GM19099 (cell line): ENCODE results near the gene PLAU.

ENCODE experiments used
- POLR2A ChIP-seq: IDR thresholded peaks from 3 replicates; pipeline ENCODE4 v1.6.1; 2011; ENCODE audit warnings: low read depth; ENCODE audit not compliant: insufficient read length; ENCODE audit errors: extremely low read depth

Gene PLAU

GRCh38 chr10:73907841-73908517 lies 3.0 kb upstream of the PLAU start:
- TF ChIP-seq POLR2A: no peak

- TF ChIP-seq POLR2A: no peak
Measured at GRCh38 chr10:73908853-73909539, 1.9 kb upstream of the PLAU start.

- TF ChIP-seq POLR2A: no peak
Measured at GRCh38 chr10:73909540-73910115, 1.3 kb upstream of the PLAU start.

GRCh38 chr10:73910401-73910763 lies 550 bp upstream of the PLAU start:
- TF ChIP-seq POLR2A: no peak

GRCh38 chr10:73911553-73912004 lies 647 bp downstream of the PLAU start:
- TF ChIP-seq POLR2A: no peak

- no peak for TF ChIP-seq POLR2A
Measured at GRCh38 chr10:73914036-73914435, 3.1 kb downstream of the PLAU start.

- no peak for TF ChIP-seq POLR2A
Measured at GRCh38 chr10:73915206-73915851, 4.4 kb downstream of the PLAU start.

GRCh38 chr10:73916761-73917470 lies 6.0 kb downstream of the PLAU start:
- no peak for TF ChIP-seq POLR2A

GRCh38 chr10:73917566-73918305 lies 6.8 kb downstream of the PLAU start:
- no peak for TF ChIP-seq POLR2A

- TF ChIP-seq POLR2A: no peak
Measured at GRCh38 chr10:73920089-73920488, 9.2 kb downstream of the PLAU start.

GRCh38 chr10:73922007-73922863 lies 11.3 kb downstream of the PLAU start:
- no peak for TF ChIP-seq POLR2A

- no peak for TF ChIP-seq POLR2A
Measured at GRCh38 chr10:73922864-73923133, 11.9 kb downstream of the PLAU start.

- no peak for TF ChIP-seq POLR2A
Measured at GRCh38 chr10:73923935-73924598, 13.1 kb downstream of the PLAU start.

GRCh38 chr10:73924935-73925334 lies 14.0 kb downstream of the PLAU start:
- no peak for TF ChIP-seq POLR2A

- TF ChIP-seq POLR2A: no peak
Measured at GRCh38 chr10:73925539-73925938, 14.6 kb downstream of the PLAU start.
